ENCODE measurements around the gene ADI1.
"Not testable (repeated sequence)": the region's sequence is repeated elsewhere in the genome, so short reads cannot be mapped to it uniquely, and the experiment has no call there.

Gene ADI1

DNA sequence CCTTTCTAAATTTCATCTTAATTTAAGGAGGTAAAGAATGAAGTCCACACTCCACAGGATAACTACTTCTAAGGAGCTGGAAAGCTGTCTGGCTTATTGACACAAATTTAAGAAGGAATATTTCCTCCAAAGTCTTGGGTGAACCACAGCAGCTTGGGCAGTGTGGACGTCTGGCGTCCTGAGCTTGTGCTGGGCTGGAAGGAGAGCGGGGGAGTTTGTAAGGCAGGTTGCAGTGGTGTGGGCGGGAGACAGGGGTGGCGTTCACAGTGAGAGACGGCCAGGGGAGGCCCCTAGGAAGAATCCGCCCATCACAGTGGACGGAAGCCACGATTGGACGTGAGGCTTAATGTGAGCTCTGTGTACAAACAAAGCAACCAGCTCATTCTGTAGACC, 25.7 kb downstream of the ADI1 start:
- TF ChIP-seq, protein P1, sequence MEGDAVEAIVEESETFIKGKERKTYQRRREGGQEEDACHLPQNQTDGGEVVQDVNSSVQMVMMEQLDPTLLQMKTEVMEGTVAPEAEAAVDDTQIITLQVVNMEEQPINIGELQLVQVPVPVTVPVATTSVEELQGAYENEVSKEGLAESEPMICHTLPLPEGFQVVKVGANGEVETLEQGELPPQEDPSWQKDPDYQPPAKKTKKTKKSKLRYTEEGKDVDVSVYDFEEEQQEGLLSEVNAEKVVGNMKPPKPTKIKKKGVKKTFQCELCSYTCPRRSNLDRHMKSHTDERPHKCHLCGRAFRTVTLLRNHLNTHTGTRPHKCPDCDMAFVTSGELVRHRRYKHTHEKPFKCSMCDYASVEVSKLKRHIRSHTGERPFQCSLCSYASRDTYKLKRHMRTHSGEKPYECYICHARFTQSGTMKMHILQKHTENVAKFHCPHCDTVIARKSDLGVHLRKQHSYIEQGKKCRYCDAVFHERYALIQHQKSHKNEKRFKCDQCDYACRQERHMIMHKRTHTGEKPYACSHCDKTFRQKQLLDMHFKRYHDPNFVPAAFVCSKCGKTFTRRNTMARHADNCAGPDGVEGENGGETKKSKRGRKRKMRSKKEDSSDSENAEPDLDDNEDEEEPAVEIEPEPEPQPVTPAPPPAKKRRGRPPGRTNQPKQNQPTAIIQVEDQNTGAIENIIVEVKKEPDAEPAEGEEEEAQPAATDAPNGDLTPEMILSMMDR (IDR thresholded peaks at IDR 0.05), result no peak
- TF ChIP-seq ZFX (IDR thresholded peaks at IDR 0.05; ENCODE audit: borderline replicate concordance), result no peak
- no peak overlapping the region for H3K27ac ChIP-seq

GRCh38 chr2:3492951-3493614, 26.2 kb downstream of the ADI1 start:
- TF ChIP-seq, protein P1 (IDR thresholded peaks at IDR 0.05), result no peak
- no peak for TF ChIP-seq ZFX (IDR thresholded peaks at IDR 0.05; ENCODE audit: borderline replicate concordance)
- no peak overlapping the region for H3K27ac ChIP-seq

DNA sequence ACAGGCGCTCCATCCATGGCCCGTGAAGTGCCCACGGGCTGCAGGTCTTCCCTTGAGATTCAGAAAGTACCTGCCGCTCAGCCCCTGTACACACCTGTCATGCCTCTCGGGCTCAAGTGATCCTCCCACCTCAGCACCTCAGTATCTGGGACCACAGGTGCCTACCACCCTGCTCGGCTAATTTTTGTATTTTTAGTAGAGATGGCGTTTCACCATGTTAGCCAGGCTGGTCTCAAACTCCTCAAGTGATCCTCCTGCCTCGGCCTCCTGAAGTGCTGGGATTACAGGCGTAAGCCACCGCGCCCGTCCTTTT, 26.9 kb downstream of the ADI1 start:
- H3K27ac ChIP-seq, result not testable (repeated sequence)

GRCh38 chr2:3491716-3492474, 27.4 kb downstream of the ADI1 start:
- H3K27ac ChIP-seq, result no peak overlapping the region
- TF ChIP-seq, protein P1 (IDR thresholded peaks at IDR 0.05), result no peak
- TF ChIP-seq ZFX (IDR thresholded peaks at IDR 0.05; ENCODE audit: borderline replicate concordance), result no peak

- no peak overlapping the region for H3K27ac ChIP-seq
- TF ChIP-seq, protein P1 (IDR thresholded peaks at IDR 0.05), result no peak
- TF ChIP-seq ZFX (IDR thresholded peaks at IDR 0.05; ENCODE audit: borderline replicate concordance), result no peak
Measured at GRCh38 chr2:3491306-3491705, 28.0 kb downstream of the ADI1 start.

- TF ChIP-seq, protein P1 (IDR thresholded peaks at IDR 0.05), result no peak
- H3K27ac ChIP-seq, result no peak overlapping the region
Measured at GRCh38 chr2:3490191-3491170, 28.9 kb downstream of the ADI1 start.

GRCh38 chr2:3489764-3490115, 29.6 kb downstream of the ADI1 start:
- TF ChIP-seq, protein P1 (IDR thresholded peaks at IDR 0.05), result no peak
- no peak for TF ChIP-seq ZFX (IDR thresholded peaks at IDR 0.05; ENCODE audit: borderline replicate concordance)
- no peak overlapping the region for H3K27ac ChIP-seq

Data from 22Rv1 (cell line).